CD8-positive, alpha-beta memory T cell (primary cell): ENCODE results near the gene NAT9. TPM values are rescaled to one million over a fixed set of nuclear protein-coding genes. Genes with fewer than 3 reads are reported as not detected.

Experiments used
- CTCF ChIA-PET: fragments of 350-600 bp; sonication (Branson Sonifier 250); formaldehyde crosslinking; loops from one replicate; lab custom pipeline; 2021; ENCODE audit warnings: antibody characterized with exemption; lab: Charles Lee
- POLR2A ChIA-PET: fragments of 350-600 bp; sonication (Branson Sonifier 250); formaldehyde crosslinking; loops from one replicate; lab custom pipeline; 2021; ENCODE audit warnings: antibody characterized with exemption; lab: Charles Lee
- DNase-seq, 5 donors: peaks; one replicate each; pipeline versions ENCODE4 v3.0.0 to v3.0.0-alpha.2; 2020 to 2022; ENCODE audit warnings: mixed read lengths in 1 of 5
- H3K27ac ChIP-seq: one replicate; pipeline ENCODE4 v1.7.0; 2013; ENCODE audit warnings: low read depth, mild to moderate bottlenecking, low read length, moderate library complexity
- H3K27me3 ChIP-seq: 2 replicates; pipeline ENCODE4 v1.7.0; 2013; ENCODE audit warnings: low read length, mild to moderate bottlenecking; ENCODE audit not compliant: insufficient read depth, poor library complexity, severe bottlenecking
- H3K36me3 ChIP-seq: 2 replicates; pipeline ENCODE4 v1.7.0; 2013; ENCODE audit warnings: mild to moderate bottlenecking, low read length, moderate library complexity; ENCODE audit not compliant: insufficient read depth
- H3K4me1 ChIP-seq: 2 replicates; pipeline ENCODE4 v1.7.0; 2013; ENCODE audit warnings: mild to moderate bottlenecking, low read length, moderate library complexity; ENCODE audit not compliant: insufficient read depth
- H3K4me3 ChIP-seq: 2 replicates; pipeline ENCODE4 v1.7.0; 2013; ENCODE audit warnings: mild to moderate bottlenecking, low read length
- H3K9me3 ChIP-seq: 2 replicates; pipeline ENCODE4 v1.7.0; 2013; ENCODE audit warnings: mild to moderate bottlenecking, low read length
- H3K27ac Mint-ChIP-seq, 8 donors: one replicate each; pipeline ENCODE4 v1.8.0; 2020 to 2021; ENCODE audit warnings: mixed read lengths in 8 of 8, mild to moderate bottlenecking in 6 of 8, inconsistent platforms in 3 of 8, moderate library complexity in 3 of 8
- H3K27me3 Mint-ChIP-seq, 2 donors: one replicate each; pipeline ENCODE4 v1.8.0; 2020 to 2021; ENCODE audit warnings: mixed read lengths in 2 of 2, mild to moderate bottlenecking in 1 of 2, moderate library complexity in 1 of 2
- H3K36me3 Mint-ChIP-seq, 3 donors: one replicate each; pipeline ENCODE4 v1.8.0; 2020 to 2021; ENCODE audit warnings: mixed read lengths in 3 of 3, inconsistent platforms in 1 of 3, mild to moderate bottlenecking in 1 of 3
- H3K4me1 Mint-ChIP-seq, 3 donors: one replicate each; pipeline ENCODE4 v1.8.0; 2020 to 2021; ENCODE audit warnings: mixed read lengths in 3 of 3, inconsistent platforms in 1 of 3, mild to moderate bottlenecking in 1 of 3
- H3K4me3 Mint-ChIP-seq, 7 donors: one replicate each; pipeline ENCODE4 v1.8.0; 2020 to 2021; ENCODE audit warnings: mixed read lengths in 7 of 7, mild to moderate bottlenecking in 6 of 7, moderate library complexity in 4 of 7, inconsistent platforms in 2 of 7
- H3K9me3 Mint-ChIP-seq, 5 donors: one replicate each; pipeline ENCODE4 v1.8.0; 2020 to 2022; ENCODE audit warnings: mixed read lengths in 5 of 5, mild to moderate bottlenecking in 3 of 5, moderate library complexity in 2 of 5, inconsistent platforms in 1 of 5
- polyA plus RNA-seq: library from polyadenylated mRNA; unstranded; fragments of 300-500 nt; fragmentation: Illumina TruSeq; gene quantifications from one replicate; pipeline ENCODE4 v1.2.3, GENCODE V29; 2021
- total RNA-seq, 2 experiments: library from RNA; stranded (reverse); gene quantifications; one replicate each; pipeline ENCODE4 v1.2.3, GENCODE V29; 2021

NAT9 gene
- total and polyA plus RNA-seq, 3 experiments from 2014 or later: 17.1 to 44.5 (median 42.7) TPM

GRCh38 chr17:74801896-74802295 is 25.8 kb upstream of the NAT9 start:
- Histone ChIP-seq H3K27ac (no peak overlapping the region), H3K4me1 (no peaks in the 10 kb centered on the region), H3K27me3 (no peaks in the 10 kb centered on the region), H3K9me3 (no peaks in the 10 kb centered on the region), H3K36me3 (peaks cover 17% of the 10 kb centered on the region), H3K4me3 (no peak overlapping the region)
- Mint-ChIP-seq H3K4me1 (no peaks in the 10 kb centered on the region), H3K36me3 (peaks cover 7 to 85% (median 9%) of the 10 kb centered on the region in 3 donors), H3K9me3 (no peaks in the 10 kb centered on the region), H3K27ac (no peak overlapping the region), H3K4me3 (no peak overlapping the region), H3K27me3 (no peaks in the 10 kb centered on the region)
- CTCF ChIA-PET: interaction anchor here (1.3 kb wide), 1 partner anchor 10 kb away, joined by 5 read pairs; no protein-coding TSS in a partner anchor
- POLR2A ChIA-PET: no interaction called here
- DNase-seq: no peak

GRCh38 chr17:74800531-74800930 is 24.4 kb upstream of the NAT9 start:
- ChIA-PET POLR2A (no interaction called here), CTCF (no interaction called here)
- Histone ChIP-seq H3K9me3 (no peaks in the 10 kb centered on the region), H3K27ac (no peak overlapping the region), H3K36me3 (peaks cover 30% of the 10 kb centered on the region), H3K4me3 (no peak overlapping the region), H3K4me1 (no peaks in the 10 kb centered on the region), H3K27me3 (no peaks in the 10 kb centered on the region)
- no peaks in the 10 kb centered on the region for H3K9me3 Mint-ChIP-seq
- no peaks in the 10 kb centered on the region for H3K27me3 Mint-ChIP-seq
- no peak overlapping the region for H3K4me3 Mint-ChIP-seq
- no peak for DNase-seq
- H3K4me1 Mint-ChIP-seq: no peaks in the 10 kb centered on the region
- no peak overlapping the region for H3K27ac Mint-ChIP-seq
- H3K36me3 Mint-ChIP-seq: peaks cover 7 to 88% (median 10%) of the 10 kb centered on the region in 3 donors

- DNase-seq: no peak
- Mint-ChIP-seq H3K27me3 (no peaks in the 10 kb centered on the region), H3K4me1 (no peaks in the 10 kb centered on the region), H3K36me3 (peaks cover 10 to 86% (median 14%) of the 10 kb centered on the region in 3 donors), H3K4me3 (no peak overlapping the region), H3K9me3 (no peaks in the 10 kb centered on the region), H3K27ac (no peak overlapping the region)
- POLR2A ChIA-PET: no interaction called here
- H3K36me3 ChIP-seq: peaks cover 36% of the 10 kb centered on the region
- H3K9me3 ChIP-seq: no peaks in the 10 kb centered on the region
- no peaks in the 10 kb centered on the region for H3K27me3 ChIP-seq
- H3K27ac ChIP-seq: no peak overlapping the region
- no peak overlapping the region for H3K4me3 ChIP-seq
- no peaks in the 10 kb centered on the region for H3K4me1 ChIP-seq
- CTCF ChIA-PET: no interaction called here
These were observed 23.0 kb upstream of the NAT9 start for GRCh38 chr17:74799097-74799496.

- Mint-ChIP-seq H3K4me1 (no peaks in the 10 kb centered on the region), H3K36me3 (peaks cover 9 to 86% (median 14%) of the 10 kb centered on the region in 3 donors), H3K9me3 (no peaks in the 10 kb centered on the region), H3K27ac (no peak overlapping the region), H3K4me3 (no peak overlapping the region), H3K27me3 (no peaks in the 10 kb centered on the region)
- ChIA-PET CTCF (no interaction called here), POLR2A (no interaction called here)
- Histone ChIP-seq H3K4me3 (no peak overlapping the region), H3K4me1 (no peaks in the 10 kb centered on the region), H3K27ac (no peak overlapping the region), H3K36me3 (peaks cover 36% of the 10 kb centered on the region), H3K27me3 (no peaks in the 10 kb centered on the region), H3K9me3 (no peaks in the 10 kb centered on the region)
- DNase-seq: no peak
These were observed 22.1 kb upstream of the NAT9 start for GRCh38 chr17:74798239-74798707.

GRCh38 chr17:74797824-74798223 is 21.7 kb upstream of the NAT9 start:
- H3K36me3 ChIP-seq: peaks cover 37% of the 10 kb centered on the region
- ChIA-PET POLR2A (no interaction called here), CTCF (interaction anchor here (1.2 kb wide), 1 partner anchor 39 kb away, joined by 3 read pairs; no protein-coding TSS in a partner anchor)
- H3K9me3 ChIP-seq: no peaks in the 10 kb centered on the region
- H3K9me3 Mint-ChIP-seq: no peaks in the 10 kb centered on the region
- H3K27me3 Mint-ChIP-seq: no peaks in the 10 kb centered on the region
- H3K27ac ChIP-seq: no peak overlapping the region
- H3K4me3 ChIP-seq: no peak overlapping the region
- no peaks in the 10 kb centered on the region for H3K4me1 ChIP-seq
- no peak overlapping the region for H3K4me3 Mint-ChIP-seq
- no peak for DNase-seq
- H3K27me3 ChIP-seq: no peaks in the 10 kb centered on the region
- no peaks in the 10 kb centered on the region for H3K4me1 Mint-ChIP-seq
- peak overlapping the region in 1 of 8 donors; percentile 72 for H3K27ac Mint-ChIP-seq
- peaks cover 9 to 87% (median 14%) of the 10 kb centered on the region in 3 donors for H3K36me3 Mint-ChIP-seq

GRCh38 chr17:74796866-74797265 is 20.7 kb upstream of the NAT9 start:
- Mint-ChIP-seq H3K9me3 (no peaks in the 10 kb centered on the region), H3K36me3 (peaks cover 10 to 84% (median 11%) of the 10 kb centered on the region in 3 donors), H3K27me3 (no peaks in the 10 kb centered on the region), H3K4me3 (no peak overlapping the region), H3K4me1 (no peaks in the 10 kb centered on the region), H3K27ac (no peak overlapping the region)
- DNase-seq: no peak
- ChIA-PET POLR2A (no interaction called here), CTCF (interaction anchor here (1.2 kb wide), 1 partner anchor 38 kb away, joined by 3 read pairs; no protein-coding TSS in a partner anchor)
- Histone ChIP-seq H3K9me3 (no peaks in the 10 kb centered on the region), H3K27ac (no peak overlapping the region), H3K4me3 (no peak overlapping the region), H3K4me1 (no peaks in the 10 kb centered on the region), H3K36me3 (peaks cover 39% of the 10 kb centered on the region), H3K27me3 (no peaks in the 10 kb centered on the region)

GRCh38 chr17:74796211-74796610 is 20.1 kb upstream of the NAT9 start:
- H3K4me3 Mint-ChIP-seq: no peak overlapping the region
- peaks cover 4 to 6% (median 5%) of the 10 kb centered on the region in 3 donors for H3K4me1 Mint-ChIP-seq
- no peaks in the 10 kb centered on the region for H3K27me3 ChIP-seq
- no peak overlapping the region for H3K4me3 ChIP-seq
- POLR2A ChIA-PET: no interaction called here
- H3K9me3 Mint-ChIP-seq: no peaks in the 10 kb centered on the region
- H3K27me3 Mint-ChIP-seq: no peaks in the 10 kb centered on the region
- no peak for DNase-seq
- H3K27ac ChIP-seq: no peak overlapping the region
- H3K4me1 ChIP-seq: peaks cover 3% of the 10 kb centered on the region
- H3K9me3 ChIP-seq: no peaks in the 10 kb centered on the region
- CTCF ChIA-PET: no interaction called here
- H3K36me3 ChIP-seq: peaks cover 39% of the 10 kb centered on the region
- no peak overlapping the region for H3K27ac Mint-ChIP-seq
- H3K36me3 Mint-ChIP-seq: peaks cover 10 to 81% (median 13%) of the 10 kb centered on the region in 3 donors

GRCh38 chr17:74795327-74796020 is 19.3 kb upstream of the NAT9 start:
- Histone ChIP-seq H3K36me3 (peaks cover 39% of the 10 kb centered on the region), H3K4me1 (peaks cover 11% of the 10 kb centered on the region), H3K27ac (no peak overlapping the region), H3K27me3 (no peaks in the 10 kb centered on the region), H3K4me3 (no peak overlapping the region), H3K9me3 (no peaks in the 10 kb centered on the region)
- H3K36me3 Mint-ChIP-seq: peaks cover 10 to 81% (median 13%) of the 10 kb centered on the region in 3 donors
- H3K9me3 Mint-ChIP-seq: no peaks in the 10 kb centered on the region
- CTCF ChIA-PET: no interaction called here
- no peak overlapping the region for H3K27ac Mint-ChIP-seq
- no peak overlapping the region for H3K4me3 Mint-ChIP-seq
- H3K27me3 Mint-ChIP-seq: no peaks in the 10 kb centered on the region
- POLR2A ChIA-PET: no interaction called here
- H3K4me1 Mint-ChIP-seq: peaks cover 11 to 13% (median 12%) of the 10 kb centered on the region in 3 donors
- DNase-seq: no peak
